Pons (tissue), 1 donor: ENCODE measurements around the gene SH3YL1.

Experiments used
- DNase-seq: peaks from one replicate; pipeline ENCODE4 v3.0.0-alpha.2; 2016; ENCODE audit warnings: low spot score

The SH3YL1 gene

GRCh38 chr2:257429-257828 lies 6.4 kb downstream of the SH3YL1 start:
- DNase-seq, result no peak

GRCh38 chr2:256094-256493 lies 7.7 kb downstream of the SH3YL1 start:
- no peak for DNase-seq

GRCh38 chr2:255195-255594 lies 8.6 kb downstream of the SH3YL1 start:
- no peak for DNase-seq

- no peak for DNase-seq
Observed at GRCh38 chr2:254241-254640, 9.6 kb downstream of the SH3YL1 start.

GRCh38 chr2:253202-253638 lies 10.6 kb downstream of the SH3YL1 start:
- no peak for DNase-seq

- no peak for DNase-seq
Observed at GRCh38 chr2:252001-252602, 11.7 kb downstream of the SH3YL1 start.

GRCh38 chr2:249538-250042 lies 14.2 kb downstream of the SH3YL1 start:
- DNase-seq, result no peak

- DNase-seq, result no peak
Observed at GRCh38 chr2:248724-249123, 15.1 kb downstream of the SH3YL1 start.

GRCh38 chr2:246489-247144 lies 17.2 kb downstream of the SH3YL1 start:
- DNase-seq, result peak; percentile 74

GRCh38 chr2:244547-244946 lies 19.3 kb downstream of the SH3YL1 start:
- no peak for DNase-seq

GRCh38 chr2:238869-239268 lies 25.0 kb downstream of the SH3YL1 start:
- DNase-seq, result peak; percentile 42

GRCh38 chr2:238431-238830 lies 25.4 kb downstream of the SH3YL1 start:
- DNase-seq, result peak; percentile 74

GRCh38 chr2:237878-238277 lies 26.0 kb downstream of the SH3YL1 start:
- peak; percentile 63 for DNase-seq

- DNase-seq, result peak; percentile 78
Observed at GRCh38 chr2:236993-237539, 26.8 kb downstream of the SH3YL1 start.

GRCh38 chr2:234421-234820 lies 29.4 kb downstream of the SH3YL1 start:
- DNase-seq, result no peak

- no peak for DNase-seq
Observed at GRCh38 chr2:233030-233429, 30.8 kb downstream of the SH3YL1 start.

- DNase-seq, result peak; percentile 96
Observed at GRCh38 chr2:231521-232185, 32.2 kb downstream of the SH3YL1 start.

GRCh38 chr2:228518-229278 lies 35.1 kb downstream of the SH3YL1 start:
- no peak for DNase-seq

- no peak for DNase-seq
Observed at GRCh38 chr2:228115-228514, 35.7 kb downstream of the SH3YL1 start.

- DNase-seq, result peak; percentile 67
Observed at GRCh38 chr2:223971-224760, 39.7 kb downstream of the SH3YL1 start.

- no peak for DNase-seq
Observed at GRCh38 chr2:223451-223850, 40.4 kb downstream of the SH3YL1 start.
